SK-N-SH (cell line): ENCODE measurements around the gene STRIP2.

Source experiments
- YY1 ChIP-seq: IDR thresholded peaks from 2 replicates; pipeline ENCODE4 v1.4.0; 2012; ENCODE audit warnings: low read depth, mild to moderate bottlenecking
- TF ChIP-seq, protein P1 (sequence below): fragments of 200-600 bp; sonication (generic); IDR thresholded peaks from 2 replicates; pipeline ENCODE4 v1.6.1; 2017; ENCODE audit warnings: antibody characterized with exemption, mild to moderate bottlenecking, moderate library complexity

DNA sequence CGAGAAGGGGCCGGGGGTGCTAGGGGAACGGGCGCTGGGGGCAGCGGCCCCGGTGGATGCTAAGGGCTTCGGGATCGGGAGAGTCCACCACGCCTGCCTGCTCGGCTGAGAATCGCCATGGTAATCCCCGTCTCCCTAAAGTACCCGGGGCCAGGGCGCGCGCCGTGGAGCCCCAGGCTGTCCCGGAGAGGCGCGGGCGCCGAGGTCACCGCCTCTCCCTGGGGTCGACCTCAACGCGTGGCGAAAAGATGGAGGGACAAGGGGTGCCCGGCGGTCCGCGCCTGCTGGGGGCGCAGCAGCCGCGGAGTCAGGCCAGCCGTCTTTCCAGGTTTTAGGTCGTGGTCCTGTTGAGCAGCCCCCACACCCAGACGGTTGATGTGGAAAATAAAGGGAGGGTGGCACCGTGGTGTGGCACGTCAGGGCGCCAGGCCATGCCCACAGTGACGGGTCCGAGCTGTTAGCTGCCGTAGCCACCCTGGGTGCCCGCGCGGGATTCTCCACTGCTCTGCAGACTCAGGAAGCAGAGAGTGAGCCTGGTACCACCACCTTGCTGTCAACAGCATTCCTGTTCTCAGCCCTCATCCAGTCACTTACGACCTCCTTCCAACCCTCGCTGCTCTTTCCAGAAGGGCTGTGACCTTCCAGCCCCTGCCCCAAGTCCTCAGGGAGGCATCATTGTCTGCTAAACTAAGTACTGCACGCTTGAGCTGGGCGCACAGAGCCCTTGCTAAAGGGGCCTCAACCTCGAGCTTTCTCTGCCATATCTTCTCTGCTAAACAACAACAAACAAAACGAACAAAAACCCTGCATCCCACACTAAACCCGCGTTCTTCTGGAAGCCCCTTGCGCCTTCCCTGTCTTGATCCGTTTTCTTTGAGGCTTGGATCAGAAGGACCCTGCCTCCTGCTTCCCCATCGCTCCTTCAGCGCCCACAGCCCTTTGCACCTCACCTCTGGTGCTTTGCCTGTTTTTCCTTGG, 68.8 kb downstream of the STRIP2 start:
- no peak for TF ChIP-seq YY1
- TF ChIP-seq, protein P1, sequence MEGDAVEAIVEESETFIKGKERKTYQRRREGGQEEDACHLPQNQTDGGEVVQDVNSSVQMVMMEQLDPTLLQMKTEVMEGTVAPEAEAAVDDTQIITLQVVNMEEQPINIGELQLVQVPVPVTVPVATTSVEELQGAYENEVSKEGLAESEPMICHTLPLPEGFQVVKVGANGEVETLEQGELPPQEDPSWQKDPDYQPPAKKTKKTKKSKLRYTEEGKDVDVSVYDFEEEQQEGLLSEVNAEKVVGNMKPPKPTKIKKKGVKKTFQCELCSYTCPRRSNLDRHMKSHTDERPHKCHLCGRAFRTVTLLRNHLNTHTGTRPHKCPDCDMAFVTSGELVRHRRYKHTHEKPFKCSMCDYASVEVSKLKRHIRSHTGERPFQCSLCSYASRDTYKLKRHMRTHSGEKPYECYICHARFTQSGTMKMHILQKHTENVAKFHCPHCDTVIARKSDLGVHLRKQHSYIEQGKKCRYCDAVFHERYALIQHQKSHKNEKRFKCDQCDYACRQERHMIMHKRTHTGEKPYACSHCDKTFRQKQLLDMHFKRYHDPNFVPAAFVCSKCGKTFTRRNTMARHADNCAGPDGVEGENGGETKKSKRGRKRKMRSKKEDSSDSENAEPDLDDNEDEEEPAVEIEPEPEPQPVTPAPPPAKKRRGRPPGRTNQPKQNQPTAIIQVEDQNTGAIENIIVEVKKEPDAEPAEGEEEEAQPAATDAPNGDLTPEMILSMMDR: peak; percentile 39
